ENCODE results near the gene CSNK1A1L.

Gene CSNK1A1L

GRCh38 chr13:37070956-37071355, 34.5 kb downstream of the CSNK1A1L start:
- no peak for DNase-seq (ENCODE audit: low spot score)
- H3K27ac ChIP-seq = no peak overlapping the region
- POLR2A ChIA-PET (ENCODE audit: low non-redundant PET) = no interaction called here
- TF ChIP-seq CTCF (conservative IDR thresholded peaks at IDR 0.05; ENCODE audit: low read depth) = no peak
- CTCF ChIA-PET = interaction anchor here (0.6 to 0.7 kb wide), 3 partner anchors 12 to 461 kb away, joined by 3 to 5 read pairs (median 3); no protein-coding TSS in a partner anchor

GRCh38 chr13:37070145-37070695, 35.2 kb downstream of the CSNK1A1L start:
- no peak for DNase-seq (ENCODE audit: low spot score)
- H3K27ac ChIP-seq = no peak overlapping the region
- ChIA-PET POLR2A (ENCODE audit: low non-redundant PET) (no interaction called here), CTCF (interaction anchor here (0.7 to 1.0 kb wide), 2 partner anchors 11 to 788 kb away, joined by 3 to 5 read pairs; no protein-coding TSS in a partner anchor)
- TF ChIP-seq CTCF (conservative IDR thresholded peaks at IDR 0.05; ENCODE audit: low read depth) = no peak

GRCh38 chr13:37069597-37070103, 35.8 kb downstream of the CSNK1A1L start:
- no peak for TF ChIP-seq CTCF (conservative IDR thresholded peaks at IDR 0.05; ENCODE audit: low read depth)
- CTCF ChIA-PET = interaction anchor here (1.0 kb wide), 1 partner anchor 787 kb away, joined by 5 read pairs; no protein-coding TSS in a partner anchor
- H3K27ac ChIP-seq = no peak overlapping the region
- DNase-seq (ENCODE audit: low spot score) = no peak
- POLR2A ChIA-PET (ENCODE audit: low non-redundant PET) = interaction anchor here (0.6 kb wide), 1 partner anchor 1383 kb away, joined by 3 read pairs; no protein-coding TSS in a partner anchor

GRCh38 chr13:37068962-37069361, 36.5 kb downstream of the CSNK1A1L start:
- H3K27ac ChIP-seq = no peak overlapping the region
- no peak for DNase-seq (ENCODE audit: low spot score)
- ChIA-PET POLR2A (ENCODE audit: low non-redundant PET) (interaction anchor here (0.6 kb wide), 1 partner anchor 1384 kb away, joined by 3 read pairs; no protein-coding TSS in a partner anchor), CTCF (interaction anchor here (0.6 kb wide), 1 partner anchor 115 kb away, joined by 4 read pairs; no protein-coding TSS in a partner anchor)
- TF ChIP-seq CTCF (conservative IDR thresholded peaks at IDR 0.05; ENCODE audit: low read depth) = no peak

- DNase-seq (ENCODE audit: low spot score) = no peak
- TF ChIP-seq CTCF (conservative IDR thresholded peaks at IDR 0.05; ENCODE audit: low read depth) = no peak
- POLR2A ChIA-PET (ENCODE audit: low non-redundant PET) = no interaction called here
- no peak overlapping the region for H3K27ac ChIP-seq
- CTCF ChIA-PET = interaction anchor here (0.6 to 0.8 kb wide), 2 partner anchors 10 to 50 kb away, joined by 3 to 4 read pairs; no protein-coding TSS in a partner anchor
Measured at GRCh38 chr13:37067874-37068273, 37.6 kb downstream of the CSNK1A1L start.

GRCh38 chr13:37065890-37066526, 39.5 kb downstream of the CSNK1A1L start:
- H3K27ac ChIP-seq = no peak overlapping the region
- DNase-seq (ENCODE audit: low spot score) = no peak
- POLR2A ChIA-PET (ENCODE audit: low non-redundant PET) = no interaction called here
- no peak for TF ChIP-seq CTCF (conservative IDR thresholded peaks at IDR 0.05; ENCODE audit: low read depth)
- CTCF ChIA-PET = no interaction called here

Measured in RWPE1 (cell line).